Upper lobe of left lung (tissue), 6 donors: ENCODE measurements around the gene IFNK. TPM values are rescaled to one million over a fixed set of nuclear protein-coding genes. Genes with fewer than 3 reads are reported as not detected.

Source experiments
- ATAC-seq, 2 donors: fragments of 200-7000 bp; cut with Tn5 transposase; one replicate each; pipeline ENCODE4 v1.9.1; 2022; ENCODE audit warnings: mild to moderate bottlenecking in 2 of 2, moderate library complexity in 2 of 2; ENCODE audit not compliant: low FRiP score in 2 of 2
- DNase-seq, 2 donors: peaks; one replicate each; pipeline ENCODE4 v3.0.0-alpha.2; 2019 to 2020
- H3K27ac ChIP-seq, 4 donors: fragments of 200-600 bp; sonication (generic); one replicate each; pipeline ENCODE4 v1.5.1; 2016 to 2019
- H3K27me3 ChIP-seq, 4 donors: fragments of 200-600 bp; sonication (generic); one replicate each; pipeline ENCODE4 v1.5.1; 2017 to 2019
- H3K36me3 ChIP-seq, 4 donors: fragments of 200-600 bp; sonication (generic); one replicate each; pipeline ENCODE4 v1.5.1; 2016 to 2019
- H3K4me1 ChIP-seq, 4 donors: fragments of 200-600 bp; sonication (generic); one replicate each; pipeline ENCODE4 v1.5.1; 2018 to 2019
- H3K4me3 ChIP-seq, 4 donors: fragments of 200-600 bp; sonication (generic); one replicate each; pipeline ENCODE4 v1.5.1; 2017 to 2019; ENCODE audit warnings: mild to moderate bottlenecking in 2 of 4, moderate library complexity in 1 of 4
- H3K9me3 ChIP-seq, 4 donors: fragments of 200-600 bp; sonication (generic); one replicate each; pipeline ENCODE4 v1.5.1; 2018 to 2019
- EP300 ChIP-seq, 4 donors: sonication (generic); formaldehyde crosslinking; IDR thresholded peaks; one replicate each; pipeline ENCODE4 v1.5.1; 2017; ENCODE audit warnings: antibody characterized with exemption in 4 of 4, control low read depth in 2 of 4
- POLR2A ChIP-seq, 4 donors: fragments of 450-650 bp; IDR thresholded peaks; one replicate each; pipeline ENCODE4 v1.5.1; 2016 to 2017; ENCODE audit warnings: antibody characterized with exemption in 4 of 4, mild to moderate bottlenecking in 2 of 4
- POLR2AphosphoS5 ChIP-seq, 2 donors: sonication (generic); formaldehyde crosslinking; IDR thresholded peaks; one replicate each; pipeline ENCODE4 v1.5.1; 2017; ENCODE audit warnings: antibody characterized with exemption in 2 of 2
- WGBS, 2 donors: methylation state at CpG; one replicate each; pipeline ENCODE4 v1.1.5; 2017 to 2018; 5-methylcytosine and 5-hydroxymethylcytosine counted together
- total RNA-seq, 6 donors: library from RNA; depleted of rRNA in 4 of 6; stranded (reverse); fragments of >200 nt in 4 of 6; gene quantifications; one replicate each; pipeline versions ENCODE4 v1.1.0 to v1.2.1, GENCODE V29; 2016 to 2021
- TF ChIP-seq, protein P1 (sequence below), 6 experiments: fragments of 450-650 bp in 4 of 6; fragments of 200-600 bp in 2 of 6; sonication (generic) in 2 of 6; IDR thresholded peaks; one replicate each; pipeline ENCODE4 v1.5.1; 2016 to 2019; ENCODE audit warnings: antibody characterized with exemption in 6 of 6
- donor health status: DM: no; HTN: no; CAD: no; lungs with moderate emphysema.
- donor health status: DM: no; HTN: yes; CAD: no; lungs with severe emphysema.

The IFNK gene
- not detected for total RNA-seq

DNA sequence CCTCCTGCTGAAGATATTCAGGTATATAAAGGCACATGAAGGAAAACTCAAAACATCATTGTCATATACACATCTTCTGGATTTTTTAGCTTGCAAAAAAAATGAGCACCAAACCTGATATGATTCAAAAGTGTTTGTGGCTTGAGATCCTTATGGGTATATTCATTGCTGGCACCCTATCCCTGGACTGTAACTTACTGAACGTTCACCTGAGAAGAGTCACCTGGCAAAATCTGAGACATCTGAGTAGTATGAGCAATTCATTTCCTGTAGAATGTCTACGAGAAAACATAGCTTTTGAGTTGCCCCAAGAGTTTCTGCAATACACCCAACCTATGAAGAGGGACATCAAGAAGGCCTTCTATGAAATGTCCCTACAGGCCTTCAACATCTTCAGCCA lies at the start of gene IFNK:
Gene IFNK, plus strand, starts transcription at position 55 of the 400 bp plus-strand sequence. Its CDS starts 47 bp downstream, at position 102.
- H3K4me1 ChIP-seq = peaks cover 0 to 12% (median 8%) of the 10 kb centered on the region in 4 donors
- no peak within 1 kb of the TSS for H3K4me3 ChIP-seq
- H3K9me3 ChIP-seq = no peaks in the 10 kb centered on the region
- no peak within 1 kb of the TSS for H3K27ac ChIP-seq
- no peaks in the 10 kb centered on the region for H3K36me3 ChIP-seq
- 93 to 94% methylated on average over 1 to 2 of the region's 2 CpGs for WGBS, 2 donors
- DNase-seq (no peak), ATAC-seq (no peak)
- no peaks in the 10 kb centered on the region for H3K27me3 ChIP-seq
- no peak for TF ChIP-seq POLR2AphosphoS5 (IDR thresholded peaks at IDR 0.05)
- no peak for TF ChIP-seq POLR2A (IDR thresholded peaks at IDR 0.05)
- TF ChIP-seq, protein P1, sequence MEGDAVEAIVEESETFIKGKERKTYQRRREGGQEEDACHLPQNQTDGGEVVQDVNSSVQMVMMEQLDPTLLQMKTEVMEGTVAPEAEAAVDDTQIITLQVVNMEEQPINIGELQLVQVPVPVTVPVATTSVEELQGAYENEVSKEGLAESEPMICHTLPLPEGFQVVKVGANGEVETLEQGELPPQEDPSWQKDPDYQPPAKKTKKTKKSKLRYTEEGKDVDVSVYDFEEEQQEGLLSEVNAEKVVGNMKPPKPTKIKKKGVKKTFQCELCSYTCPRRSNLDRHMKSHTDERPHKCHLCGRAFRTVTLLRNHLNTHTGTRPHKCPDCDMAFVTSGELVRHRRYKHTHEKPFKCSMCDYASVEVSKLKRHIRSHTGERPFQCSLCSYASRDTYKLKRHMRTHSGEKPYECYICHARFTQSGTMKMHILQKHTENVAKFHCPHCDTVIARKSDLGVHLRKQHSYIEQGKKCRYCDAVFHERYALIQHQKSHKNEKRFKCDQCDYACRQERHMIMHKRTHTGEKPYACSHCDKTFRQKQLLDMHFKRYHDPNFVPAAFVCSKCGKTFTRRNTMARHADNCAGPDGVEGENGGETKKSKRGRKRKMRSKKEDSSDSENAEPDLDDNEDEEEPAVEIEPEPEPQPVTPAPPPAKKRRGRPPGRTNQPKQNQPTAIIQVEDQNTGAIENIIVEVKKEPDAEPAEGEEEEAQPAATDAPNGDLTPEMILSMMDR (IDR thresholded peaks at IDR 0.05) = no peak
- TF ChIP-seq EP300 (IDR thresholded peaks at IDR 0.05) = no peak

DNA sequence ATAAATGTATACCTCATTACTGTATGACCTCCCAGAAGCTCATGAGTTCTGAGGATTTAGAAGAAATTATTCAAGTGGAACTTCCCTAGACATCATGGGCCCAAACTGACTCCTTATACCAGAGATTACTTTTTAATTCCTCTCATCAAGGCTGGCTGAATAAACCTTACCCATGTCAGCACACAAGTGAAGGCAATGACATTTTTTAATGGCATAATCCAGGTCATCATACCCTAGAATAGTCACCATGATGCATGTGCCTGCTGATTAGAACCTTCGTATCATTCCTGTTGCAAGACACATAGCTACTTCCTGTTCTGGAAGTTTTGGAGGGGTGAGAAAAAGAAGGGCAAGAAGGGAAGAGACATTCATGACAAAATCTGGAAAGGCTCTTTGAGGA lies 49.8 kb upstream of the IFNK start:
- ATAC-seq = no peak
- Histone ChIP-seq H3K27me3 (no peaks in the 10 kb centered on the region), H3K4me1 (peaks cover 0 to 7% (median 6%) of the 10 kb centered on the region in 4 donors), H3K4me3 (no peak overlapping the region), H3K27ac (peak overlapping the region in 2 of 4 donors; percentile 6 to 55), H3K9me3 (peaks cover 0 to 5% (median 2%) of the 10 kb centered on the region in 4 donors), H3K36me3 (no peaks in the 10 kb centered on the region)
- TF ChIP-seq POLR2AphosphoS5 (IDR thresholded peaks at IDR 0.05) (no peak), EP300 (IDR thresholded peaks at IDR 0.05) (no peak), POLR2A (IDR thresholded peaks at IDR 0.05) (no peak)
- TF ChIP-seq, protein P1 (IDR thresholded peaks at IDR 0.05) = no peak
- 56 to 67% methylated on average over 1 of the region's 1 CpG for WGBS, 2 donors
- no peak for DNase-seq

DNA sequence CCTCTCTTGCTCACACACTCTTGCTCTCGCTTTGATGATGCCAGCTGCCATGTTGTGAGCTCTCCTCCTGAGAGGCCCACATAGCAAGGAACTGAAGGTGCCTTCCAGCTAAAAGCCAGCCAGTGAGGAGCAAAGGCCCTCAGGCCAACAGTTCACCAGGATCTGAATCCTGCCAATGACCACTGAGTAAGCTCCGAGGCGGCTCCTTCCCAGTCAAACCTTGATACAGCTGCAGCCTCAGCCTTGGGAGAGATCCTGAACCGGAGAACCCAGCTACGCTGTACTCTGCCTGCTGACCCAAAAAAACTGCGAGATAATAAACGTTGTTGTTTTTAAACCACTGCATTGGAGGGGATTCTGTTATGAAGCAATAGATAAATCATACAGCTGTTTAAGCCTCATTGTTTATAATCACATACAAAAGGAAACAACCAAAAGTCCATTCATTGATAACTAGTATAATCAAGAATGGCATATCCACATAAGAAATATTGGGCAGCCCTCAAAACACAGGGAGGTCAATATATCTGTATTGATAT lies 49.0 kb upstream of the IFNK start:
- 76 to 83% methylated on average over 3 to 7 of the region's 7 CpGs for WGBS, 2 donors
- DNase-seq = no peak

DNA sequence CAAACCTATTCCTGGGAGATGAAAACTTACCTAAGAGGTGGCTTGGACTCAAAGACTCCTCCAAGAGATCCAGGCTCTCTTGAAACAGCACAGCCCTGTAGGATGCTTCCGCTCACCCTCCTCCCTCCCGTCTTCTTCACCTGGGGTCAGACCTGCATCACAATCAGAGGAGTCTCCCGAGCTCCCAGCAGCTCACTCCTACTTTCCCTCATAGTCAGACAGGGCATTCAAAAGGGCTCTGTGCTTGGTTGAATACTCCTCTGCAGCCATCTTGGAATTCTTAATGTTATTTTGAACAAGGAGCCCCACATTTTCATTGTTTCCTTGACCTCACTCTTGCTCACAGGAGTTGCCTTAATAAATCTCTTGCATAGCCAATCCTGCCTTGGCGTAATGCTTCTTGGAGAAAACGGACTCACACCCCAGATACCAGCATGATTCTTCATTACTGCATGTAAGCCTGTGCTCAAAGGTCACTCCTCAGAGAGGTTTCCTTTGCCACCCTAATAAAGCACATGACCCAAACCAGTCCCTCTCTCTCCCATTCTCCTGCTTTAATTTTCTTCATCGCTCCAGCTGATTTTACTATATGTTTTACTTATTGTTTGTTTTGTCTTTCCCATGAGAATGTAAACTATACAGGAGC lies 47.1 kb upstream of the IFNK start:
- no peak for DNase-seq
- Histone ChIP-seq H3K27me3 (no peaks in the 10 kb centered on the region), H3K27ac (no peak overlapping the region), H3K4me3 (no peak overlapping the region), H3K4me1 (peaks cover 0 to 7% (median 3%) of the 10 kb centered on the region in 4 donors), H3K36me3 (no peaks in the 10 kb centered on the region), H3K9me3 (peaks cover 0 to 5% (median 2%) of the 10 kb centered on the region in 4 donors)
- ATAC-seq = no peak
- WGBS, 2 donors = 92 to 93% methylated on average over 6 of the region's 6 CpGs
- TF ChIP-seq POLR2AphosphoS5 (IDR thresholded peaks at IDR 0.05) (no peak), POLR2A (IDR thresholded peaks at IDR 0.05) (no peak), EP300 (IDR thresholded peaks at IDR 0.05) (no peak)
- TF ChIP-seq, protein P1 (IDR thresholded peaks at IDR 0.05) = no peak

More for the DNA sequence above, 49.0 kb upstream of the IFNK start:
- no peak for ATAC-seq
- Histone ChIP-seq H3K4me1 (peaks cover 0 to 7% (median 6%) of the 10 kb centered on the region in 4 donors), H3K36me3 (no peaks in the 10 kb centered on the region), H3K9me3 (peaks cover 0 to 5% (median 2%) of the 10 kb centered on the region in 4 donors), H3K4me3 (no peak overlapping the region), H3K27ac (peak overlapping the region in 1 of 4 donors; percentile 55), H3K27me3 (no peaks in the 10 kb centered on the region)
- no peak for TF ChIP-seq EP300 (IDR thresholded peaks at IDR 0.05)
- TF ChIP-seq POLR2AphosphoS5 (IDR thresholded peaks at IDR 0.05) = no peak
- TF ChIP-seq POLR2A (IDR thresholded peaks at IDR 0.05) = no peak
- TF ChIP-seq, protein P1 (IDR thresholded peaks at IDR 0.05) = no peak
